Smooth muscle cell of the brain vasculature (primary cell): ENCODE data around the gene HMX1.

Source experiments
- DNase-seq: peaks from one replicate; pipeline ENCODE4 v3.0.0-alpha.2; 2012; ENCODE audit warnings: low read depth, low spot score

HMX1 gene

DNA sequence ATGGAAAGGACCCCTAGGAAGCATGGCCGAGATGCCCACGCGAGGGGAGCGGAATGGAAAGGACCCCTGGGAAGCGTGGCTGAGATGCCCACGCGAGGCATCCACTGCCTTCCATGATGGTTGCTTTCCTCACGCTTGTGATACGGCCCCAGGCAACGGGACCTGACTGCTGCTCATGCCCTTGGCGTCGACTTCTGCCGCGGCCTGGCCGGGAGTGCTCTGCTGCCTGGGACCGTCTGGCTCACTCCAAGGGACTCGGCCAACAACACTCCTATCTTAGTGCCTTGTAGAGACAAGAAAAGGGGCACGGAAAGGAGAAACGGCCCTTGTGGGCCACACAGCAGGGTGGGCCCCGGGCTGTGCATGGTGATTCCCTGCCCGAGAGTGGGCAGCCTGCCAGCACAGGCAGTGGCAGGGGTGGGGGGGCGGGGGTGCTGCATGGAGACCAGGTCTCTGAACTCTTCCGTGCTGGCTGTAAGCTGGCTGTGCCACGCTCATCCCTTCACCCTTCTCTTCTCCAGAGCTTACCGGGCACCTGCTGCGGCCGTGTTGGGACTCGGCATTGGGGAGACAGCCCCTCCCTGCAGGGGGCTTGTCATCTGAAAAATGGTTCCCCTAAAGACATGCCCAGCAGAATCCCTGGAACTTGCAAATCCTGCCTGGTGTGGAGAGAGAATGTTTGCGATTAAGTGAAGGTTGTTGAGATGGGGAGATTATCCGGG, 38.6 kb upstream of the HMX1 start:
- DNase-seq, result no peak

GRCh38 chr4:8909548-8909947, 37.9 kb upstream of the HMX1 start:
- no peak for DNase-seq

- no peak for DNase-seq
Observed at GRCh38 chr4:8908206-8908893, 36.7 kb upstream of the HMX1 start.

- no peak for DNase-seq
Observed at GRCh38 chr4:8907596-8908205, 36.1 kb upstream of the HMX1 start.

- no peak for DNase-seq
Observed at GRCh38 chr4:8906991-8907595, 35.5 kb upstream of the HMX1 start.

DNA sequence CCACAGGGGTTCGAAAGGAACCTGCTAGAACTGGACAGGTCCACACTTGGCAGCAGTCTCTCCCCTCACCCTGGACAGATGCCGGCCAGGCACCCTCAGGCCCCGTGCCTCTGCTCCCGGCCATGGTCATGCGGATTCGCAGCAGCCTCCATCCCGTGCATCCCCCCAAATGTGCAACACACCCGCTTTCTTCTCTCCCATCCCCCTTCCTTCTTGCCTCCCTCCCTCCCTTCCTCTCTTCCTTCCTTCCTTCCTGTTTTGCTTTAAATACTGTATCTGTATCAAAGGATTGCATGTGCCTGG, 35.0 kb upstream of the HMX1 start:
- DNase-seq, result no peak

- no peak for DNase-seq
Observed at GRCh38 chr4:8905773-8906667, 34.4 kb upstream of the HMX1 start.

- DNase-seq, result no peak
Observed at GRCh38 chr4:8905226-8905772, 33.7 kb upstream of the HMX1 start.

- DNase-seq, result no peak
Observed at GRCh38 chr4:8904666-8905065, 33.0 kb upstream of the HMX1 start.

- no peak for DNase-seq
Observed at GRCh38 chr4:8904041-8904501, 32.4 kb upstream of the HMX1 start.

- DNase-seq, result no peak
Observed at GRCh38 chr4:8901335-8901734, 29.7 kb upstream of the HMX1 start.

- no peak for DNase-seq
Observed at GRCh38 chr4:8900588-8900987, 28.9 kb upstream of the HMX1 start.

DNA sequence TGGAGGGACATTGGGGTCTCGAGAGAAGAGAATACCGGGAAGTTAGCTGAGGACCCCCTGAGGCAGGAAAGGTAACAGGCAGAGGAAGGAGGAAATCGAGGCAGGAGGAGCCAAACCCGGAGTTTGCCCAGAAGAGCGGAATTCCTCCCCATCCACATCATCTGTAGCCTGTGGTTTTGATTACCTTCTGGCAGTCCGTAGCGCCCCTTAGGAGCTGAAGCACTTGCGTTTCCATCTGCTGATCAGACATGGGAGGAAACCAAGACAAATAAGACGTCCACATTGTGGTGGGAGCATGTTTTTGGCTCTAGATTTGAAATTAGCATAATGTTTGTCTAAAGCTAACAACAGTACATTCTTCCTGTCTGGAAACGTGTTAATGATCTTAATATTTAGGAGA, 26.8 kb upstream of the HMX1 start:
- DNase-seq, result no peak

GRCh38 chr4:8897251-8898167, 25.9 kb upstream of the HMX1 start:
- DNase-seq, result no peak

- DNase-seq, result no peak
Observed at GRCh38 chr4:8896506-8896905, 24.9 kb upstream of the HMX1 start.

GRCh38 chr4:8896071-8896470, 24.4 kb upstream of the HMX1 start:
- DNase-seq, result no peak

DNA sequence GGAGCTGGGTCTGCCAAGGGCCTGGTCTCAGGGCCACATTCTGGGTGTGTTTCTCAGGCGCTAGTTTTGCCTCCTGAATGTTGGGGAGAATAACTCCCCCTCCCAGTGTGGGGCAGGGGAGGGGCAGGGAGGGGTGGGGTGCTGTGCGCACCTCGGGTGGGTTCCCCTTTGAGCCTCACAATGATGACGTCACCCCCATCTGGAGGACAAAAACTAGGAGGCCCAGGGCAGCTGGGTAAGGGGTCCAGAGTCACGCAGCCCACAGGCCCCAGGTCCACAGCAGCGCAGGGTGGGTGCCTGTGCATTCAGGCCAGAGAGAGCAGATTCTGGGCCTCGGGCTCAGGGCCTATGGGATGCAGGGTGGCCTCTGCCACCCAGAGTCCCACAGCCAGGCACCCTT, 23.7 kb upstream of the HMX1 start:
- no peak for DNase-seq

DNA sequence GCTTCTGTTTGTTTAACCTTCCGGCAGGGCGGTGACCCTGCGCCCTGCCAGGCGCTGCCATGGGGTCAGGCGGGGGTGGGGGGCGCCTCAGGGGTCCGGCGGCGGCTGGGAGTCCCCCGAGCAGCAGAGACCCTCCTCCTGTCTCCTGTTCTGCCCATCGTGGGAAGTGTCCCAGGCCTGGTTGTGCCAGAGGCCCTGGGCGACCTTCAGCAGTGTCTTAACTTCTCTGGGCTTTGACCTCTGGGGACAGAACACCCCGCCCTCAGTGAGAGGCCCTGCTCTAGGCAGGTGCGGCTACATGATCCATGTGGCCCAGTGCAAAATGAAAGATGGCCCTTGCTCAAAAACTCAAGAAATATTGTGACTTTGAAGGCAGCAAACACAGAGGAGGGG, 22.8 kb upstream of the HMX1 start:
- no peak for DNase-seq

DNA sequence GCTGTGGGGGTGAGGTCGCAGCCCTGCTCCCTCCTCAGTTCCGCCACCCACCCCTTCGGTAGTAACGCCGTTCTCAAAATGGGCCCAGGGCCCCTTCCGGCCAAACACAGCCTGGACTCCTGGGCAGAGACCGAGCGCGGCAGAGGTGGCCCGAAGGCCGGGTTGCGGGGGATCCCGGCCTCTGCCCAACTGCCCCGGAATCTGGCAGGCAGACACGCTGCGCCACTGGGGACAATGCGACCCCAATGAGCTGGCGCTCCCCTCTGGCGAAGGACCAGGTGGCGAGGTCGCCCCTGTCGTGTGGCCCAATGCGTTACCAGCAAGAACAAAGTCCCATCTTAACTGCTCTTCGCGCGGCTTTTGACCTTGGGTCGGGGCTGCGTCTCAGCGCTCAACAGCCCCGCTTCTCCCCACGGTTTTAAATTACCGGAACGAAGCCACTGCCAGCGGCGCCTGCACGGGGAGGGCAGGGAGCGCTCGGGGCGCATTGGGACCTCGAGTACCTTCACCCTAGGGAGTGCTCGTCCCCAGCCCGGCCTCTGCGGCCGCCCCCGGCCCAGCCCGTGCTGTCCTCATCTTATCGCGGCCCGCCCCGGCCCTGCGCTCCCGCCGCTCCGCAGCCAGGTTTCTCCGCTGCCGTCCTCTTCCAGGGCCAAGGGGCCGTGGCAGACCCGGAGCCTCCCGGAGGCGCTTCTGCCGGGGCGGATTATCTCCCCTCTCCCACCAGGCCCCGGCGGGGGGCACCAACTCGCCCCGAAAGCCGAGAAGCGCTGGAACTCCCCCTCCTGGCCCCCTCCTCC, 22.2 kb upstream of the HMX1 start:
- no peak for DNase-seq

GRCh38 chr4:8893227-8893623, 21.6 kb upstream of the HMX1 start:
- no peak for DNase-seq
